SKM-1 treated with dmso at 0.1 percent for 144 hours (cell line): ENCODE data around the gene CAMTA1.

Source experiments
- DNase-seq: peaks from one replicate; lab custom pipeline; 2025; ENCODE audit not compliant: unreplicated experiment; lab: John Stamatoyannopoulos, UW

The CAMTA1 gene

DNA sequence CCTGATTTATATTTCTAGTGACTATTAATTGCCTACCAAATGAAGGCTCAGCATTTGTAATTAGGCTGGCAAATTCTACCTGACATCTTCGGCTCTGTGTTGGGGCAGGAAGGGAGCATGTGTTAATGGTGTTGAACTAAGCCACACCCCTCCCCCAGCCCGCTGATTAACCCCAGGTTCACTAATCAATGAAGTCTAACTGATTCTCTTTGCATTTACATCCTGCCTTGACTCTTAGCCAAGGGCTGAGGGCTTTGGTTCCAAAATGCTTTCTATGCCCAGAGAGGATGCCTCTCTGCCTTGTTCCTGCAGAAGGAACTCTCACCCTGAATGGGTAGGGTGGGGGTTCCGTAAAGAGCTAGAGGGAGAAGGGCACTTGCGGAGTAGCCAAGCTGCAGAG lies 393.1 kb downstream of the CAMTA1 start:
- no peak for DNase-seq

DNA sequence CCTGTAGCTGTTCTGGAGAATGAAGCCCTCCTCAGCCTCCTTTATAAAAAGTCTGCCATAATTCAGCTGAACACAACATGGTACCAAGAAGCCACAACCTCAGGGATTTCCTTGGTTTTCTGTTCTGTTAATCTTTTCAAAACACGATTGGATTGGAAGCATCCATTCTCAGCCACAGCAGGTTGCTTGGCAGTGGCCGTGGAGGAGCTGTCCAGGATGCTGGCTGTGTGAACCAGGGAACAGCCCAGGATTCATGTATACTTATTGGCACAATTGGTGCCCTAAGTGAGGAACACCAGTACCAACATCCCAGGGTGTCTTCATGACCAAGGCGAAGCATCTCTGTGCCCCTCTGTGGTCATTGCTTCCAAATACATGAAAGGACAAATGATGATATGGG lies 393.5 kb downstream of the CAMTA1 start:
- DNase-seq: no peak

DNA sequence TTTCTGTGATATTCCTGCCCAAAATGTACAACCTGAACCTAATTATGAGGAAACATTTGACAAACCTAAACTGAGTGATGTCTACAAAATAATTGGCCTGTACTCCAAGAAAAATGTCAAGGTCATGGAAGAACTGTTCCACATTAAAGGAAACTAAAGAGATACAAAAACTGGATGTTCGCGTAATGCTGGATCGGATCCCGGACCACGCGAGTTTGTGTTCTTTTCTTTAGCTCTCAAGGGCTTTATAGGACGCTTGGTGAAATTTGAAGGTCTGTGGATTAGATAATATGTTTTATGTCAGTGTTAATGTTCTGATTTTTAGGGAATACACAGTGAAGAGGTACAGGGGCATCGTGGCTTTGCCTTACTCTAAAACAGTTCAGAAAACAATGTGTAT lies 400.5 kb downstream of the CAMTA1 start:
- no peak for DNase-seq

DNA sequence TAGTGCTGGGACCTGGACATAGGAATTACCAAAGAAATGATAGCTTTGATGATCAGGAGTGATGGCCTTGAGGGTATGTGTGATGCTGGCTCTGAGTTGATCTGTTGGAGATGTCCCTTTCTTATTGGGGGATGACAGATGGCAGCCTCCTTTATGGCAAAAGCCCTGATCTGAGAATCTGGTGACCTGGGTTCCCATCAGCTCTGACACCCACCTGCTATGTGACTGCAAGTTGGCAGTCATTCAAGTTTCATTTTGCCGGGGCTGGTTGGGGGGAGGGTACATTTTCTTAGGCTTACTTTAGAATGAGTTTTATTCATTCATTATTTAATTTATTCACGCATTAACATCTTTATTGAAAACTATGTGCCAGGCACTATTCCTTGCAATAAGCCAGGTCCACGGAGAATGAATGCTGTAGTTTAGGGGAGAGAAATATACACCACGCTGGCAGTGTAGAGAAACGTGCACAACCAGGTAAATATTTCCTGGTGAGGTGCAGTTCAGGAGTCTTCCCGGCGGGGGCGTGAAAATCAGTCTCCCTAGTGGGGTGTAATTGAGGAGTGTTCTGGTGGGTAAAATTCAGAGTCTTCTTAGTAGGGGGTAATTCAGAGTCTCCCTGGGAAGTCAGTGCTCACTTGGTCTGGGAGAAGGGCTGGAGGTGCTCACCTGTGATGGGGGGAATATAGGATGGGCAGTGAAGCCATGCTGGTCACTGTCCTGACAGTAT lies 401.3 kb downstream of the CAMTA1 start:
- DNase-seq: no peak

DNA sequence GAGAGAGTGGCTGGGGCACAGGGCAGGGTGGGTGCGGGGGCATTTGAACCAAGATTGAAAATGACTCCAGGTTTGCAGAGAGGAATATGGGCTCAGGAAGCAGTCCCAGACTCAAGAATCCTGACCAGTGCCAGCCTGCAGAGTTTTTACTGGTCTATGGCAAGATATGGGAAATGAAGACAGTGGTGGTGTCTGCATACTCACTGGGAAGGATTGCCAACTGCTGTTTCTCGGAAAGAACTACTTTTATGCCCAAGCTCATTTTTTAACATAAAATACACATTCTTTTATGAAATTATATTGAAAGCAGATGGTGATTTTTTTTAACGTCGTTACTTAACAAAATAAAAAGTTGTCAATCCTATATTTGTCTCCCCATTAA lies 401.8 kb downstream of the CAMTA1 start:
- no peak for DNase-seq

DNA sequence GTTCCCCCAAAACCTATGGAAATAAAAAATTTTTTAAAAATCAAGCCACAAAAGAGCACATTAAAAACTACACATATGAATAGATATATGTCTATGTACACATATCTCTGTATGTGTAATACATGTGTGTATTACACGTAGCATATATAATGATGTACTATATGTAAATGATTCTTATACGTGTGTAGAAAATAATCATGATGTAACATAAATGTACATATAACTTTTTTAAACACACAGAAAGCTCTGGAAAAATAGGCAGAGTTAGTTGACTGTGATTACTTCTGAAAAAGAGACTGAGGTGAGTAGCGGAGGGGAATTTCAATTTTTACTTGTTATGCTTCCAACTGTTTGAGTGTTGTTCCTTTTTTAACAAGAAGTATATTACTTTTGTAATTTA lies 405.0 kb downstream of the CAMTA1 start:
- no peak for DNase-seq

DNA sequence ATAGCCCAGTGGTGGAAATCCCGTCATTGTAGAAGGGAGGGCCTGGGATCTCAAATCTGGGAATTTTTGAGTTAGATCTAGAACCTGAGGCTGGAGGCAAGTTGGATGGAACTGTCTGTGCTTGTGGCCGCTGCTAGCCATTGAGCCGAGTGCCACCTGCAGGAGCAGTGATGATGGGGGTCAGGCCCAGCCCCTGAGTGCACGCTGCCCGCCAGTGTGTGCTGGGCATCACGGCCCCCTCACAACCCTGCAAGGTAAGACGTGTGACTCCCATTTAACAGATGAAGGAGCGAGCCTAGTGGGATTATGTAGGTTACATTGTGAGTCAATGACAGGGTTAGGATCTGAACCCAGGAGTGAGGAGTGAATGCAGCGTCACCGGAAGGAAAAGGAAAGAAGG lies 407.2 kb downstream of the CAMTA1 start:
- DNase-seq: no peak

DNA sequence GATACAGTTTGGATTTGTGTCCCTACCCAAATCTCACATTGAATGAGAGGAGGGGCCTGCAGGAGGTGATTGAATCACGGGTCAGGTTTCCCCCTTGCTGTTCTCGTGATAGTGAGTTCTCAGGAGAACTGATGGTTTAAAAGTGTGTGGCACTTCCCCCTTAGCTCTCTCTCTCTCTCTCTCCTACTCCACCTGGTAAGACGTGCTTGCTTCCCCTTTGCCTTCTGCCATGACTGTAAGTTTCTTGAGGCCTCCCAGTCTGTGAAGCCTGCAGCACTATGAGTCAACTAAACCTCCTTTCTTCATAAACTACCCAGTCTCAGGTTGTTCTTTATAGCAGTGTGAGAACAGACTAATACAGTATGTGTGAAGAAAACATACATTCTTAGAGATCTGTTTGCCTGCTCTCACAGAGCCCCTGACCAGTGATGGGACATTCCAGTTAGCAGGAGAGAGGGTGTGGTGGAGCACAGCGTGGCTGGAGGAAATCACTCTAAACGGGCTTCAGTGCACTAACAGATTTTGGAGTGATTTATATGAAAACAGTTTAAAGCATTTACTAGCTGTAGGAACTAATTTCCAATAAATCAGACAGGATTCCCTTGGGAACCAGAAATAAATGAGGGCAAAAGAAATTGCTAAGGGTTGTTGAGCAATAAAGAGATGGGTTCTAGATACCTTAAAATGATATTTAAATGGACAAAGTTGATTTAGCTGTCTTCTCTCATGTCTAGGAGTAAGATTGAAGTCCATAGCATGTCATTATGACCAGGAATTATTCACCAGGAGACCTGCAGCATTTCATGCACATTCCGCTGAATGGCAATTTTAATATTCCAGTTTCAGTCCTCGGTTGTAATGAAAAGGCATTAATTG lies 411.0 kb downstream of the CAMTA1 start:
- no peak for DNase-seq

DNA sequence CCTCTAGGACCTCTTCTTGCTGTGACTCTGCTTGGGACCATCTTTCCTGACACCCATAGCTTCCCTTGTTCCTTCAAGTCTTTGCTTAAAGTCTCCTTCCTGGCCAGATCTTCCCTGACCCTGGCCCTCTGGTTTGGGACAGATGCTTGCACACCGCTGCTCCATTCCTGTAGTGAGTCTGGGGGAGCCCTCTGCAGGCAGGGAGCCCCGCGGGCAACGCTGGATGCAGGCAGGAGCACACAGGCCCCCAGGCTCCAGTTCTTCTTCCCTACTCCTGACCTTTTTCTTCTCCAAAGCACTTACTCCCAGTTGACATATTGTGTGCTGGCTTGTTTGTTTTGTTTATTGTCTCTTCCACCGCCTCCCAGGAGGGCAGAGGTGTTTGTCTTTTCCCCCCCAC lies 413.4 kb downstream of the CAMTA1 start:
- no peak for DNase-seq

DNA sequence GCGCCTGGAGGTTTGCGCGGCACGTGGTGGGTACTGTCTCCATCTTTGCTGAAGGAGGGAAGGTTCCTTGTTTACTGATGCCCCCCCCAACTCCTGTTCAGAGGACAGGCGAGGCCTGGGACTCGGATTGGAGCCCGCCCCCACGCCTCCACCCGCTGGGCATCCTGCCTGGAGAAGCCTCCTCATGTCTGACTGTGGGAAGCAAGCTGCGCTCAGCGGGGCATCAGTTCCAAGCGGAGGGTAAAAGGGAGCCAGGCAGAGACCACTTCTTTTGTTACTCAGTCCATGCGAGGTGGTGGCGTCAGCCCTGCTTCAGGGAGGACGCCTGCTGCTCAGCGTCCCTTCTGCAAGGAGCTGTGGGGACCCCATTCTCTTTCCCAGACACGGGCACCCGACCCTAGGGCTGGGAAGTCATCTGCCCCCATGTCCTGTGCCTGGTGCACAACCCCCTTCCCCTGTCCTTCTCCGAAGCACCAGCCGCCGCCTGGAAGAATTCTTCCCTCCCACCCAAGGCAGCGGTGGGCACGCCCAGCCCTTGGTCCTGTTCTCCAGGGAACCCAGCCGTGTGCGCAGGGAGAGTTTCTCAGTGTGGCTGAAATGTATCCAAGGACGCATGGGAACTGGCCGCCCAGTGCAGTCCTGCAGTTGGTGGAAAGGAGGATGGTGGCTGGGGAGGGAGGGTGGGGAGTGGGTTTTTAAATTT lies 414.0 kb downstream of the CAMTA1 start:
- DNase-seq: no peak

DNA sequence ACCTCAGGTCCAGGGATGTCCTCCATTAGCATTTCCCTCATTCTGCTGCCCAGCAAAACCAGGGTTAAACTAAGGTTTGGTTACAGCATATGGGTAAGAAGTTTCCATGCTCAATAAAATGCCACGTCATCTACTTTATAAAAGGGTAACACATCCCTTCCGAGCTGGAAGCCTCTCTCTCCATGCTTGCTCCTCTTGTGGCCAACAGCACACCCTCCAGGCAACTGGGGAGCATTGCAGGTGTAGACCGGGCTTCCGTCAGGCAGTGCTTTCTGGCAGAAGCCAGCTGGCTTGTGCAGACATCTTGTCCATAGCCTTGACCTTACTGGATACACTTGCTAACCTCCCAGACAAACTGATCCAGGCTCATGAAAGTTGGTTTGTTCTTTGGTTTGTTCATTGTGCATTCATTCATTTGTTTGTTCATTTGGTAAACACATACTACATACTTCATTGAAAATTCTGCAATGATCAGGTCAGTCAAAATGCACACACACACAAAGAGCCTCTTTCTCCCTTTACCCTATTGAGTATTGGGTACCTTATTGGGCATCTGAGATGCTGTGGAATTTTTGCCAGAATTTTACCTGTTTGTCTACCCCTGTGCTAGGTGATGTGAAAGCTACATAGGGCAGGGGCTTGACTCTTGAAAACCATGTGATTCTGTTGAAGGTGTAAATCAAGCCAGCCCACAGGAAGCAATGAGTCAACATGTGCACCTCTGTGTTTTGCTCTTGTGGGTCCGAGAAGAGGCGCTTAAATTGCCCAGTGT lies 422.8 kb downstream of the CAMTA1 start:
- DNase-seq: no peak

DNA sequence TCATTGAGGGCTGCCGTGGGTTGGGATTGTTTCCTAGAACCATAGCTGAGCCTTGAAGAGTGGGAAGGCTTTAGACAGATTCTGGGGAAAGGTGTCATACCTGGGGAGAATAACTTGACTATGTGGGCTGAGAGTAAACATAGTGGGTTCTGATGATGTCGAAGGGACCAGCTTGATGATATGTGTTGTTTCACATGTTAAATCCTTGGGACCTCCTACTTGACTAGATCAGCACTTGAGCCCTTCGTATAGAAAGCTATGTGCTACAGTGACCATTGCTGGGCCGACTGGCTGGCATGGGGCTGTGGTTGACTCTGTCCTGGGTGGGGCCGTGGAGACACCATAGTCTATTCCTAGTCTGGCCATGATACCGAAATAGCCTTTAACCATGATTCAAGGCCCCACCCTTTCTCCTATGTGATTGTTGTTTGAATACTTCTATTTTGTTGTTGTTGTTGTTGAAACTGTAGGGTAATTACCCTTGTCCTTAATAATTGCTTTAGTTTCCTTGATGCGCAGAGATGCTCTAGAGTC lies 423.5 kb downstream of the CAMTA1 start:
- no peak for DNase-seq

DNA sequence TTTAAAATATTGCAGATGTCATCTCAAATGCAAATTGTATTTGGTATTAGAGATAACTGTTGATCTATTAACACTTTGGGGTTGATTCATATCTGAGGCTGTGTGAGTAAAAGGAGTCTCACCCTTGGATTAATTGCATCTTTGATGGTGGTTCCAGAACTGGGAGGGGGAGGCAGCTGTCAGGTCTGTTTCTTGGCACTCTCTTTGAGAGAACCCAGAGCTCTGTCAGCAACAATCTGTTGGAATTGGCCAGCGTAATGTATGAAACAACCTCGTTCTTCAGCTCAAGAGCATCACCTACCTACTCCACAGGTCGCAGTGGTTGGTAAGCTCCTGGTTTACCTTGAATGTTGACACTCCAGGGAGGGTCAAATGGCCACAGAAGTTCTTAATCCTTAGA lies 424.1 kb downstream of the CAMTA1 start:
- no peak for DNase-seq

DNA sequence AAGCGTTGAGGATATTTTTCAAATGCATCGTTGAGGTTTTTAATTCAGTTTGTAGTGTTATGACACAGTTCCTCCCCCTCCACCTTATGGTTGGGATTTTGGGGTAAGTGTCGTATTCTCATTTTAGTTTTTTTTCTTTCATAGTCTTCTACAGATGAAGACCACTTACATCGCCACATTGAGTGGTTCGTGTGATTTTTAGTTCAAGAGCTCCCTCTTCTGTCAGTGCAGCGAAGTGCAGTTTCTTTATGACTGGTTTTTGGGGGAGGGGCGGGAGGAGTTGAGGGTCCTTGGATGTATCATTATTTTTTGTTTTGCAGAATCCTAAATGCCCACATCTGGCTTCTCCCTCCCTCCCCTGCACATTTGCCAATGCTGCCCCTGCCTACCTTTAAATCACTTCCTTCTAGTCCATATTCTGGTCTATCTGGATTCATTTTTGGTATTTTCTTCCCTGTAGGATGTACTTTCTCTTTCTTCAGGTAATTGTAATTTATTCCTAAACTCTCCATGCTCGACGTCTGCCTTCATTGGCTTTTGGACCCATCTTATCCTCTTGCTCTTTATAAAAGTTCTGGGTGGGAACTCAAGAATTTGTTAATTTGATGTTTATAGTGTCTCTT lies 433.1 kb downstream of the CAMTA1 start:
- no peak for DNase-seq

DNA sequence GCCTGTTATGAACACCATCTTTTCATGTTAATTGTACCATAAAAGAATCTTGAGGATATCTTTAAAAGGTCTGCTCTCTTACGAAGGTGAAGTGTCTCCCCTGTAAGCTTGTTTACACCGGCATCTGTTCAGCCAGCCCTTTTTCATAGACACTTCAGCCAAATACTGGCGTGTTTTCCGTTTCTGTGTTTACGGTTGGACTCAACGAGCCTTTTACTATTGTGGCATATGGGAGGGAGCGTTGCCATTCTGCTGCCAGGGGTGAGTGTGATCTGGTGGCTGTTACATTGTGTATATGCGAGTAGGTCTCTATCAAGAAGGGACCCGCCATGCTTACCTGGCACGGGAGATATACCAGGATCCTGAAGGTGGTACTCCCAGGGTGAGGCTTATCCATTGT lies 433.8 kb downstream of the CAMTA1 start:
- DNase-seq: no peak

DNA sequence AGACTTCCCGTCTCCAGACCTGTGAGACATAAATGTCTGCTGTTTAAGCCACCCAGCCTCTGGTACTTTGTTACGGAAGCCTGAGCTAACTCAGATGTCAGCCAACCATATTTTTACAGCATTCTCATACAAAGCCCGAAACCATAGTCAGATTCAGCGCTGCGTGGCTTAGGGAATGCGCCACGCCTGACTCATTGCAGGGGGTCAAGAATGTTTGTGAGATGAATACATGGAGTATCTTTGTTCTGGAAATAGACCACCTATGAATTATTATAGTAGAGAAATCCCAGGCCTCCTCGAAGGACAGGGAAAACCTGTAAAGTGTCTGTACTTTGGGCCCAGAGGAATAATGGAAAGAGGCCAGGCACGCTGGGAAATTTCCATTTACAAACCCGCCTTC lies 434.8 kb downstream of the CAMTA1 start:
- no peak for DNase-seq

DNA sequence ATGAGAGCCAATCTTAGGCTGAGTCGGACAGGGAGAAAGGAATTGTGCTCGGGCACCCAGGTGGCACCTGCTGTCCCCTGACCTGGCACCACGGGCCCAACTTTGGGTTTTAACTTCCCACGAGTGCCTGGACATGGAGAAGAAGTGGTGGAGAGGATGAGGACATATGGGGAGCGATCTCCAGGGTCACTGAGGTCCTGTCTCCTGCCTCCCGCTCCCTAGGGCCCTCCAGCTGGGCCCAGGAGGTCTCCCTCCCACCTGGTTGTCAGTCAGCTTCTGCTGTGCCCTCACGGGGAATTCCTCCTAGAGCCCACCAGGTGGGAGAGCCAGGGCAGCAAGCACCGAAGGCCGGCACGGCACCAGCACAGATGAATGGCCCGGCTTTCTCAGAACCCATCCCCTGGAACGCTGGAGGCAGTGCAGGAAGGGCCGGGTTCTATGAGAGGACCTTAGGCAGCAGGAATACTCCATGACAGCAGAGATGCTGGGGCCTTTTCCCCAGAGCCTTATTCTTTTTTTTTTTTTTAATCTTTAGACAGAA lies 435.5 kb downstream of the CAMTA1 start:
- DNase-seq: no peak

DNA sequence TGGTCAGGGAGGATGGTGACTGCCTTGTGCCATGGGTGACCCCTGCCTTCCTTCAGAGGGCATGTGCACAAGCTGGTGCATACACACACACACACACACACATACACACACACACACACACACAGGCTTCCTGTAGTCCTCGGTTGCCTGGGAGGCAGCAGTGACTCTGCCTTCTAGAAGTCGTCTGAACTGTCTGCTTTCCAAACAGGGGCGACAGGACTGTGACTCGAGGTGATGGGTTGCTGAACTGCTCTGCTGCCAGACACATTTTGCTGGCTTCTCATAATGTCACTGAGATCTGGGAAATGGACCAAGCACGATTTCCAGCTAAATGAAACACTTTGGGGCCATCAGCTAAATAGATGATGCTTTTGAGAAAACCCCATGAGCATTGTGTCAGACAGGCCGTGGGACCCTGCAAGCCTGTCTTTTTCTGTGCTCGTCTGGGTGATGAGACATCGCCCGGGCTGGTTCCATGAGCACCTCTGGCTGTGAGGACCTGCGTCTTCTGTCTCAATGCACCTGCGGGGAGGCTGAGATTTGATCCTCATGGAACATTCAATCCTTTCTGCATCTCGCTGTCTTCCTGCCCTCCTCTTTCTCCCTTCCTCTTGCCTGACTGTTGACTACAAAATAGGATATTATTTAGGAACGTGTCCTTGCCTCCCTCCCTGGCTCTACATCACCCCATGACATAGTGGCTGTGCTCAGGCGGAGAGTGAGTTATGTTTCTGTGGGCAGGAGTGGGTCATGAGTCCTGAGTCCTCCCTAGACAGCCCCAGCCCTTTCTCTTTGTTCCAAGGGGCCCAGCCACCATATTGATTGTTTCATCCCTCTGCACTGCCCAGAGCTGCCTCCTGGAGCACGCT lies 436.8 kb downstream of the CAMTA1 start:
- DNase-seq: no peak

DNA sequence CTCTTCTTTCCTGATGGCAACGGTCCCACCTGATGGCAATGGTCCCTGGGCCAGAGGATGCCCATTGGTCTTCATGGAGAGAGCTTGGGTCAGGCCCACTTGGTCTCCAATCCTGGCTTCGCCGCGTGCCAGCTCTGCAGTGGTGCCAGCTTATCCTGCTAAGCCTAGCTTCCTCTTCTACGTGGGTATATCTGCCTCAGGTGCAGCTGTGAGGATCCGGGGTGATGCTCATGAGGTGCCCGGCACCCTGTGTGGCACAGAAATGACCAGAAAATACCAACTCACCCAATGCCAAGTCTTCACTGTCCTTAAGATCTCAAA lies 437.4 kb downstream of the CAMTA1 start:
- DNase-seq: no peak
